OCI-LY7 (cell line): ENCODE results near the gene PPM1F. TPM values are rescaled to one million over a fixed set of nuclear protein-coding genes. Genes with fewer than 3 reads are reported as not detected.
"Not testable (repeated sequence)": the region's sequence is repeated elsewhere in the genome, so short reads cannot be mapped to it uniquely, and the experiment has no call there.

Experiments used
- BruUV-seq: library from RNA; stranded (reverse); fragments of 400-500 nt; replicated peaks from 2 replicates; lab custom pipeline; 2021; lab: Mats Ljungman, UMichigan
- CTCF ChIA-PET: fragments of 300-600 bp; sonication (Branson Sonifier 250); formaldehyde crosslinking; loops from one replicate; lab custom pipeline; 2022; ENCODE audit warnings: antibody characterized with exemption; ENCODE audit not compliant: unreplicated experiment; lab: Charles Lee
- POLR2A ChIA-PET: fragments of 300-600 bp; sonication (Branson Sonifier 250); formaldehyde crosslinking; loops from one replicate; lab custom pipeline; 2022; ENCODE audit warnings: antibody characterized with exemption; lab: Charles Lee
- DNase-seq: peaks from one replicate; pipeline ENCODE4 v3.0.0-alpha.2; 2015; ENCODE audit warnings: low spot score
- H2AFZ ChIP-seq: fragments of 200-600 bp; sonication (generic), shearing (Covaris generic); 2 replicates; pipeline ENCODE4 v1.6.1; 2014; ENCODE audit warnings: mild to moderate bottlenecking, antibody characterized with exemption, low read length, moderate library complexity
- H3K27ac ChIP-seq: fragments of 200-600 bp; sonication (generic); 2 replicates; pipeline ENCODE4 v1.5.1; 2014; ENCODE audit warnings: mixed run types, low read depth, mild to moderate bottlenecking, moderate library complexity, low read length, inconsistent platforms; ENCODE audit not compliant: poor library complexity, severe bottlenecking
- H3K36me3 ChIP-seq: fragments of 200-600 bp; sonication (generic); 2 replicates; pipeline ENCODE4 v1.6.1; 2014; ENCODE audit warnings: mild to moderate bottlenecking, antibody characterized with exemption, low read length, moderate library complexity, mixed read lengths; ENCODE audit not compliant: insufficient read depth
- H3K4me1 ChIP-seq: fragments of 200-600 bp; sonication (generic); 2 replicates; pipeline ENCODE4 v1.5.1; 2014; ENCODE audit warnings: mild to moderate bottlenecking, low read length; ENCODE audit not compliant: insufficient read depth, poor library complexity, severe bottlenecking
- H3K4me2 ChIP-seq: fragments of 200-600 bp; sonication (generic); 2 replicates; pipeline ENCODE4 v1.6.1; 2014; ENCODE audit warnings: mild to moderate bottlenecking, low read length
- H3K4me3 ChIP-seq: fragments of 200-600 bp; sonication (generic); 2 replicates; pipeline ENCODE4 v1.5.1; 2014; ENCODE audit warnings: mild to moderate bottlenecking, low read depth, low read length; ENCODE audit not compliant: poor library complexity, severe bottlenecking
- H3K79me2 ChIP-seq: fragments of 200-600 bp; sonication (generic); 2 replicates; pipeline ENCODE4 v1.6.1; 2016; ENCODE audit warnings: low read depth, mild to moderate bottlenecking, low read length, moderate library complexity, mixed read lengths; ENCODE audit not compliant: insufficient read depth
- H3K9me2 ChIP-seq: fragments of 200-600 bp; sonication (generic); 2 replicates; pipeline ENCODE4 v1.6.1; 2016; ENCODE audit warnings: mild to moderate bottlenecking, low read length, mixed read lengths; ENCODE audit not compliant: insufficient read depth
- H3K9me3 ChIP-seq: fragments of 200-600 bp; sonication (generic); 2 replicates; pipeline ENCODE4 v1.6.1; 2014; ENCODE audit warnings: mild to moderate bottlenecking, mixed run types, low read length, mixed read lengths
- H4K20me1 ChIP-seq: fragments of 200-600 bp; sonication (generic); 2 replicates; pipeline ENCODE4 v1.6.1; 2014; ENCODE audit warnings: mild to moderate bottlenecking, antibody characterized with exemption, low read length, moderate library complexity, mixed read lengths; ENCODE audit not compliant: insufficient read depth
- EZH2phosphoT487 ChIP-seq: fragments of 200-600 bp; sonication (generic); IDR thresholded peaks from 2 replicates; pipeline ENCODE4 v1.6.1; 2018; ENCODE audit warnings: low read depth, borderline replicate concordance, mild to moderate bottlenecking, mixed run types, antibody characterized with exemption, low read length, moderate library complexity, mixed read lengths
- intact Hi-C: fragments of 100-400 bp; cut with micrococcal nuclease; formaldehyde crosslinking; loops from one replicate; pipeline ENCODE4 v1.10.0; 2022; ENCODE audit not compliant: unreplicated experiment
- total RNA-seq, 2 experiments: library from RNA; depleted of rRNA in 1 of 2; stranded (reverse); fragments of >200 nt in 1 of 2; shearing (Covaris generic) in 1 of 2; gene quantifications; 2 replicates each; pipeline ENCODE4 v1.2.3, GENCODE V29; 2014 to 2022
- TF ChIP-seq, protein P1 (sequence below): fragments of 200-600 bp; sonication (generic); conservative IDR thresholded peaks from 2 replicates; pipeline ENCODE4 v1.5.1; 2014; ENCODE audit warnings: mild to moderate bottlenecking, antibody characterized with exemption, low read length, moderate library complexity, mixed read lengths

Gene PPM1F
- total RNA-seq, 2 experiments from 2014 or later: 21.7 to 27.2 TPM

DNA sequence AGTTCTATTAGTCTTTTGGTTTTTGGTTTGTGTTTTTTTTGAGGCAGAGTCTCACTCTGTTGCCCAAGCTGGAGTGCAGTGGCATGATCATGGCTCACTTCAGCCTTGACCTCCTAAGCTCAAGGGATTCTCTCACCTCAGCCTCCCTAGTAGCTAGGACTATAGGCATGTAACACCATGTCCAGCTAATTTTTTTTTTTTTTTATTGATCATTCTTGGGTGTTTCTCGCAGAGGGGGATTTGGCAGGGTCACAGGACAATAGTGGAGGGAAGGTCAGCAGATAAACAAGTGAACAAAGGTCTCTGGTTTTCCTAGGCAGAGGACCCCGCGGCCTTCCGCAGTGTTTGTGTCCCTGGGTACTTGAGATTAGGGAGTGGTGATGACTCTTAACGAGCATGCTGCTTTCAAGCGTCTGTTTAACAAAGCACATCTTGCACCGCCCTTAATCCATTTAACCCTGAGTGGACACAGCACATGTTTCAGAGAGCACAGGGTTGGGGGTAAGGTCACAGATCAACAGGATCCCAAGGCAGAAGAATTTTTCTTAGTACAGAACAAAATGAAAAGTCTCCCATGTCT is 69.8 kb downstream of the PPM1F start:
- H4K20me1 ChIP-seq, H3K9me2 ChIP-seq, BruUV-seq, CTCF ChIA-PET, POLR2A ChIA-PET, H3K4me3 ChIP-seq, H3K4me2 ChIP-seq, H3K79me2 ChIP-seq, H3K9me3 ChIP-seq, H3K27ac ChIP-seq, H3K4me1 ChIP-seq, H2AFZ ChIP-seq, DNase-seq, H3K36me3 ChIP-seq, intact Hi-C loops: not testable (repeated sequence)

DNA sequence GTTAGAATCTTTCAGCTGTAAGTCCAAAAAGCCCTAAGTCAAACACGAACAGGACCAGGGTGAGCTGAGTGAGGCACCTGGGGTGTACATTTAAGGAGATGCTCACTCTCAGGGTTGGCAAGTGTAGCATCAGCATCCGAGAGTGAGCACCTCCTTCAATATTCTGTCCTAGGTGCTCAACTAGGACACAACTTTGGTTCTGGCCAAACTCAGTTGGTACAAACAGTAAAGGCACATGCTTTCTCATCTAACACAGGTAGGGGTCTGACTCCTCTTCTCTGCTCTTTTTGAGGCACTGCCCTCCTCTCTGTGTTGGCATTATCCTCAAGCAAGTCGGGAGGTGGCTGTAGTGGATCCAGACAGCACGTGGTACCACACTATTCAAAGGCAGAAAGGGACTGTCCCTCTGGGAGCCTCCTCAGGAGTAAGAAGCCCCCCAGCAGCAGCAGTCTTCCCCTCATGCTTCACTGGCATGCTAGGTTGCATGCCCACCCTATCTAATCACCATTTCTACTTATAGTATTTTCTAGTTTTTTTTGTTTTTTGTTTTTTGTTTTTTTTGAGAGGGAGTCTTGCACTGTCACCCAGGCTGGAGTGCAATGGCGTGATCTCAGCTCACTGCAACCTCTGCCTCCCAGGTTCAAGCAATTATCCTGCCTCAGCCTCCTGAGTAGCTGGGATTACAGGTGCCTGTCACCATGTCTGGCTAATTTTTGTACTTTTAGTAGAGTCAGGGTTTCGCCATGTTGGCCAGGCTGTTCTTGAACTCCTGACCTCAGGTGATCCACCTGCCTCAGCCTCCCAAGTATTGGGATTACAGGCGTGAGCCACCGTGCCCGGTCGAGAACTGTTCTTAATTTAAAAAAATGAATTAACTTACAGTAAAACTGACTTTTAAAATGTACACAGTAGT is 70.6 kb downstream of the PPM1F start:
- no TSS peak for BruUV-seq
- no peak for DNase-seq
- H4K20me1 ChIP-seq: no peaks in the 10 kb centered on the region
- POLR2A ChIA-PET: no interaction called here
- no peaks in the 10 kb centered on the region for H3K9me3 ChIP-seq
- no peak overlapping the region for H2AFZ ChIP-seq
- no peak overlapping the region for H3K4me2 ChIP-seq
- no peaks in the 10 kb centered on the region for H3K9me2 ChIP-seq
- H3K36me3 ChIP-seq: no peaks in the 10 kb centered on the region
- intact Hi-C loops: no loop called here
- CTCF ChIA-PET: no interaction called here
- H3K79me2 ChIP-seq: no peaks in the 10 kb centered on the region
- no peaks in the 10 kb centered on the region for H3K4me1 ChIP-seq
- H3K4me3 ChIP-seq: no peak overlapping the region
- TF ChIP-seq, protein P1, sequence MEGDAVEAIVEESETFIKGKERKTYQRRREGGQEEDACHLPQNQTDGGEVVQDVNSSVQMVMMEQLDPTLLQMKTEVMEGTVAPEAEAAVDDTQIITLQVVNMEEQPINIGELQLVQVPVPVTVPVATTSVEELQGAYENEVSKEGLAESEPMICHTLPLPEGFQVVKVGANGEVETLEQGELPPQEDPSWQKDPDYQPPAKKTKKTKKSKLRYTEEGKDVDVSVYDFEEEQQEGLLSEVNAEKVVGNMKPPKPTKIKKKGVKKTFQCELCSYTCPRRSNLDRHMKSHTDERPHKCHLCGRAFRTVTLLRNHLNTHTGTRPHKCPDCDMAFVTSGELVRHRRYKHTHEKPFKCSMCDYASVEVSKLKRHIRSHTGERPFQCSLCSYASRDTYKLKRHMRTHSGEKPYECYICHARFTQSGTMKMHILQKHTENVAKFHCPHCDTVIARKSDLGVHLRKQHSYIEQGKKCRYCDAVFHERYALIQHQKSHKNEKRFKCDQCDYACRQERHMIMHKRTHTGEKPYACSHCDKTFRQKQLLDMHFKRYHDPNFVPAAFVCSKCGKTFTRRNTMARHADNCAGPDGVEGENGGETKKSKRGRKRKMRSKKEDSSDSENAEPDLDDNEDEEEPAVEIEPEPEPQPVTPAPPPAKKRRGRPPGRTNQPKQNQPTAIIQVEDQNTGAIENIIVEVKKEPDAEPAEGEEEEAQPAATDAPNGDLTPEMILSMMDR: no peak
- TF ChIP-seq EZH2phosphoT487: no peak
- no peak overlapping the region for H3K27ac ChIP-seq

DNA sequence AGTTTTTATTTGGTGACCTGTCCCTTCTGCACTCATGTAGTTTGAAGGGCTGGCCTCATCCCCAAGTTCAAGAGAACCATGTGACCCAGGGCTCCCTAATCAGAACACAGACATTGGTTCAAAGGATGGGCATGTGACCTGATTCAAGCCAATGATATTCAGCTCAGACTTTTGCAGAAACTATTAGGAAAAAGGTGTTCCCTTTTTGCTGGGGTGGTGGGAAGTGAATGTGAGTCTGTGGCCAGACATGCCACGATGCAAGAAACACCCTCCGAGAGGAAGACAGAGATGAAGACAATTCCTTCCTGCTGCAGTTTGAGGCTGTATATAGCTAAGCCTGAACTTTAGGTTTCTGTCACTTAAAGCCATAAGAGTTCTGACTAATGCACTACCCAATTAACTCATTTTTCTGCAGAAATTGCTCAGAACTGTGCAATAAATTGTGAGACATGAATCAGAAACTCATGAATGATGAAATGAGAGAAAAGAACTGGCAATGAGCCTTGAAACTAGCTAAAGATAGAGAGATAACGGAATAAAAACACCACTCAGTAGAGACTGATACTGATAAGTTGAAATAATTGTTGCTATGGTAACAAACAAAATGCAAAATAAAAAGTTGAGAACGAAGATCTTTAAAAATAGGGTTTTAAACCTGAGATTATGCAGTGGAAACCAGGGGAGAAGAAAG is 76.0 kb downstream of the PPM1F start:
- Histone ChIP-seq H3K9me3 (no peaks in the 10 kb centered on the region), H2AFZ (no peak overlapping the region), H3K4me2 (no peak overlapping the region), H3K4me1 (no peaks in the 10 kb centered on the region), H3K27ac (no peak overlapping the region), H3K9me2 (no peaks in the 10 kb centered on the region), H3K79me2 (no peaks in the 10 kb centered on the region), H3K36me3 (no peaks in the 10 kb centered on the region), H3K4me3 (no peak overlapping the region), H4K20me1 (no peaks in the 10 kb centered on the region)
- DNase-seq: no peak
- intact Hi-C loops: no loop called here
- no TSS peak for BruUV-seq
- POLR2A ChIA-PET: interaction anchor here (0.5 kb wide), 1 partner anchor 107 kb away, joined by 3 read pairs; no protein-coding TSS in a partner anchor
- TF ChIP-seq, protein P1: no peak
- TF ChIP-seq EZH2phosphoT487: no peak
- CTCF ChIA-PET: interaction anchor here (0.6 kb wide), 2 partner anchors 9 to 17 kb away, joined by 4 to 5 read pairs; partner anchors contain the start of gene MAPK1

DNA sequence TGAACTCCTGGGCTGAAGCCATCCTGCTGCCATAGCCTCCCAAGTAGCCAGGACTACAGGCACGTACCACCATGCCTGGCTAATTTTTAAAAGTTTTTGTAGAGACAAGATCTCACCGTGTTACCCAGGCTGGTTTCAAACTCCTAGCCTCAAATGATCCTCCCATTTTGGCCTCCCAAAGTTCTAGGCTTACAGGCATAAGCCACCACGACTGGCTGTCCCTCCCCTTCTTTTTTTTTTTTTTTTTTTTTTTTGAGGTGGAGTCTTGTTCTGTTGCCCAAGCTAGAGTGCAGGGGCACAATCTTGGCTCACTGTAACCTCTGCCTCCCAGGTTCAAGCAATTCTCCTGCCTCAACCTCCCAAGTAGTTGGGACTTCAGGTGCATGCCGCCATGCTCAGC is 77.7 kb downstream of the PPM1F start:
- H3K79me2 ChIP-seq, H3K27ac ChIP-seq, H2AFZ ChIP-seq, H3K4me1 ChIP-seq, H3K9me2 ChIP-seq, H3K4me3 ChIP-seq, BruUV-seq, intact Hi-C loops, CTCF ChIA-PET, DNase-seq, H3K9me3 ChIP-seq, POLR2A ChIA-PET, H3K4me2 ChIP-seq, H3K36me3 ChIP-seq, H4K20me1 ChIP-seq: not testable (repeated sequence)
